Metanephros (tissue), 1 donor: ENCODE data around the gene SUMF1. TPM values are rescaled to one million over a fixed set of nuclear protein-coding genes. Genes with fewer than 3 reads are reported as not detected.

Experiments
- total RNA-seq: library from RNA; depleted of rRNA; stranded (reverse); fragments of >200 nt; gene quantifications from one replicate; pipeline ENCODE4 v1.2.3, GENCODE V29; 2014

SUMF1 gene
- 55.8 TPM for total RNA-seq

GRCh38 chr3:4466741-4467521 is at the start of gene SUMF1:
SUMF1 (minus strand) TSS chr3:4467269; CDS start chr3:4467245, 24 bp downstream.

GRCh38 chr3:4493014-4493940 is 26.2 kb upstream of the SUMF1 start, which contains the start of gene ITPR1:
ITPR1 (plus strand) TSS chr3:4493348; CDS start chr3:4516492, 23,144 bp downstream.

Other genes with a start within 250 kb of the SUMF1 start
- 18.6 TPM for gene SETMAR, start 163.9 kb downstream of the SUMF1 start, total RNA-seq
- gene ITPR1, start 26.1 kb upstream of the SUMF1 start, total RNA-seq: 122 TPM